Fibroblast of peridontal ligament (primary cell): Measurements from ENCODE around the gene TMEM74B.
A peak's percentile ranks its signal among the peaks of the same experiment; 100 is the strongest.
"Not testable (repeated sequence)": the region's sequence is repeated elsewhere in the genome, so short reads cannot be mapped to it uniquely, and the experiment has no call there.

Experiments used
- DNase-seq: peaks from one replicate; pipeline ENCODE4 v3.0.0-alpha.2; 2010; ENCODE audit errors: extremely low read depth

TMEM74B gene

GRCh38 chr20:1178623-1179022, 6.2 kb downstream of the TMEM74B start:
- DNase-seq, result no peak

GRCh38 chr20:1178103-1178502, 6.7 kb downstream of the TMEM74B start:
- no peak for DNase-seq

GRCh38 chr20:1177680-1178079, 7.1 kb downstream of the TMEM74B start:
- DNase-seq, result no peak

DNA sequence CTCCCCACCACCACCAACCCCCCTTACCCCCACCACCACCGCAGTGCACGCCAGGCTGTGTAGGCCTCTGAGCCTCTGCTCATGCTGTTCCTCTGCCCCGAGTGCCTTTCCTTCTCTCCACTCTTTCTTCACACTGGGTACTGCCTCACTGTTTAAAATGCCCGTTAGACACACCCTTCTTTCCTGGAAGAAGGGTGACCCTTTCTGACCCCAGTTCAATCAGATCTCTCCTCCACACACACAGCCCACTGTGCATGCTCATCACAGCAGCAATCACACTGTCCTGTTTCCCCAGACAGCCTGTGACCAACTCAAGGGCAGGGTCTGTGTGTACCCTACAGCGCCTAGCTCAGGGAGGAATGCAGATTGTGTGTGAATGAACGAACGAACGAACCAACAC, 10.0 kb downstream of the TMEM74B start:
- DNase-seq, result no peak

- DNase-seq, result no peak
These were observed 11.1 kb downstream of the TMEM74B start for GRCh38 chr20:1173698-1174097.

GRCh38 chr20:1171461-1172093, 13.2 kb downstream of the TMEM74B start:
- DNase-seq, result peak; percentile 29

- DNase-seq, result no peak
These were observed 15.6 kb downstream of the TMEM74B start for GRCh38 chr20:1169224-1169623.

DNA sequence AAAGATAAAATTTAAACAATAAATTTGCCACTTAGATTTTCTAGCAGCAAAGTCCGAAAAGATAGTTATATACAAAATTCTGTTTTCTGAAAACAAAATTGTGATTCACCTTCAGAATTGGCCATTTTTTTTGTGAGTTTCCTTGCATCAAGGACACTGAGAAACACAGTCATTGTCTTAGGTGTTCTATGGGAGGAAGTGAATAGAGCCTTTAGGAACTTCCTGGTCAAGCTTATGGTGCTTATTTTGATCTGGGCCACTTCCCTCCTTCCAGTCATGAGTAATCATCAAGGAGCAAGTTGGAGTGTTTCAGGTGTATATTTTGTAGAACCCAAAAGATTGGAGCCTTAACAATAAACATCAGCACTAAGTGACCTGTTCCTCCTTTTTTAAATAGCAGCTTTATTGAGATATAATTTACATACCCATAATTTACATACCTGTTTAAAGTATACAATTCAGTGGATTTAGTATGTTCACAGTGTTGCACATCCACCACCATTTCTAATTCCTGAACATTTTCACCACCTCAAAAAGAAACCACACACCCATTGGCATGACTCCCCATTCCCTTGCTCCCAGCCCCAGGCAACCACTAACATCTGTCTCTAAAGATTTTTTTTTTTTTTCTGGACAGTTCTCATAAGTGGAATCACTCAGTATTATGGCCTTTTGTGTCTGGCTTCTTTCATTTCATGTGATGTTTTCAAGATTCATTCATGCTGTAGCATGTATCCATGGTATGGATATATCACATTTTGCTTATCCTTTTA, 17.6 kb downstream of the TMEM74B start:
- DNase-seq, result peak; percentile 14

- DNase-seq, result no peak
These were observed 18.8 kb downstream of the TMEM74B start for GRCh38 chr20:1165941-1166340.

DNA sequence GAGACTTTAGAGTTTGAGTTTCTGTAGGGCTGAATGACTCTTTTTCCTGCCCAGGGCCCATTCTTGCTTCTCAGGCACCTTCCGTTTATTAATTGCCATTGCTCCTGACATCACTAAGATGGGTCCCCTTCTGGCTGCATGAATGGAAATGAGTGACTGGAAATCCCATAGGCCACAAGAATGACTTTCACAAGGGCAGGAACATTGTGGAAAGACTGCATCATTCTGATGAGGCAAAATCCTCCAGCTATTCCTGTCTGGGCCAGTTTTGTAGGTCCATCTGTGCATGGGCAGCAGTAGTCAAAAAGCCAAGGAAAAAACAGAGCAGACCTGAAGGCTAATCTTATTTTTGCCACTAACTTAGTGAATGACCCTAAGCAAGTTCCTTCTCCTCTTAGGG, 19.3 kb downstream of the TMEM74B start:
- no peak for DNase-seq

- DNase-seq, result no peak
These were observed 19.9 kb downstream of the TMEM74B start for GRCh38 chr20:1164871-1165270.

DNA sequence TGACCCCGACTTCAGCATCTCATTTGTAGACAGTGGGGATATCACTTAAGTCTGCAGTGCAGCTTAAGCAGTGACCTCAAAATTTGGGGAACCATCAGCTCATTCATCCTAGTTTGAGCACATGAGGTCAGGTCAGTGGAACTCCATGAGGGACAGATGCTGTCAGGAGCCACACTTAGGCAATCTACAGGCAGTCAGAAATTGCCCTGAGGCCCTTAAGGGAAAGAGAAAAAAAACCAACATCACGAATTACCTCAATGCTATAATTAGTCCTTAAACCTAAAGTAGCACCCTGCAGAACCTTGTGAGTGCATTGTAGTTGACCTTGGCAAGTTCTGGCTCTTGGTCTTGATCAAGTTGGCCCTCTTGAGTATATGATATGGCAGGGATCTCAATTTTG, 21.1 kb downstream of the TMEM74B start:
- DNase-seq, result no peak

- no peak for DNase-seq
These were observed 21.7 kb downstream of the TMEM74B start for GRCh38 chr20:1163105-1163504.

GRCh38 chr20:1160991-1161390, 23.8 kb downstream of the TMEM74B start:
- DNase-seq, result no peak

GRCh38 chr20:1160496-1160895, 24.3 kb downstream of the TMEM74B start:
- no peak for DNase-seq

DNA sequence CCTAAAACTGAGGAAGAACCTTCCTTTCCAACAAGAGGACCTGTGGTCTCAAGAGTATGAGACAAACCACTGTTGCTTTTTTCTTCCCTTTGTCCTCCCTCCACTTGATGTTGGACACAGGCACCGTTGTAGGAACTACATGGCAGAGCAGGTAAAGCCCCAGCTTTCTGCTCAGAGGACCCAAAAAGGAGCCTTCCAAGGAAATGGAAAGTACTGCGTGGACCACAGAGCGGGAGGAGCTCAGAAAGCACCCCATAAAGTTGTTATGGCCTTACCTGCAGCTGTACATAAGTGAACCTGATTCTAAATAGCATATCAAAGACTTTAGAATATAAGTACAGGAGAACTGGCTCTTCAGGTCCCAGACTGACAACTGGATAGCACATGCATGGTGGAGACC, 29.4 kb downstream of the TMEM74B start:
- no peak for DNase-seq

DNA sequence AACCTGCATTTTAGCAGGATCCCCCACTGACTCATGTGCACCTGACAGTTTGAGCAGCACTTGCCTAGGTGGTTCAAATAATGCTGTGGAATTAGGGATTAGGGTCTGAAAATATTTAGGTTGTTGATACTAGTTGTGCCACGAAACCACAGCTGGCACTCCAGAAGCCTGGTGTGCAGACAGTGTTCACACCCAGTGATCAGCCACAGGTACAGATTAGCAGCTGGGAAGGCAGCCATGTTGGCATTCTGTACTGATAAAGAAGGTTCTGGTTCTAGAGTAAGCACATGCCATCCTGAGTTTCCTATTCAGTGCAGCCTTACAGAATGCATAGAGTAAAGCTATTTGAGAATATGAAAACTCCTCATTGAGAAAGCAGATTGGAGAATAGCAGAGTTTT, 30.1 kb downstream of the TMEM74B start:
- DNase-seq, result no peak

GRCh38 chr20:1154226-1154625, 30.6 kb downstream of the TMEM74B start:
- no peak for DNase-seq

DNA sequence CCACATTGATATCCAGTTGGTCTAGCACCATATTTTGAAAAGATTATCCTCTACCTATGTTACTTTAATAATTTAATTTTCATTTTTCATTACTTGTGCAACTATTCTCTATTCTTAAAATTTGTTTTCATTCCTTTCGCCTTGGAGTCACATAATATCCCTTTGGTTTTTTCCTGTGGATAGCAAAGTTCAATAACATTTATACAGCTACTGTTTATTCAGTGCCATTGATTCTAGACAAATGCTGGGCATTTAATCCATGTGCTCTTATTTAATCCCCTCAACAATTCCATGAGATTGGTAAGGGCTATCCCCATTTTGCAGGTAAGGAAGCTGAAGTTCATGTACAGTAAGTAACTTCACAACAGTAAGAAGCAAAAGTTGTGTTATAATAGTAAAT, 33.8 kb downstream of the TMEM74B start:
- no peak for DNase-seq

DNA sequence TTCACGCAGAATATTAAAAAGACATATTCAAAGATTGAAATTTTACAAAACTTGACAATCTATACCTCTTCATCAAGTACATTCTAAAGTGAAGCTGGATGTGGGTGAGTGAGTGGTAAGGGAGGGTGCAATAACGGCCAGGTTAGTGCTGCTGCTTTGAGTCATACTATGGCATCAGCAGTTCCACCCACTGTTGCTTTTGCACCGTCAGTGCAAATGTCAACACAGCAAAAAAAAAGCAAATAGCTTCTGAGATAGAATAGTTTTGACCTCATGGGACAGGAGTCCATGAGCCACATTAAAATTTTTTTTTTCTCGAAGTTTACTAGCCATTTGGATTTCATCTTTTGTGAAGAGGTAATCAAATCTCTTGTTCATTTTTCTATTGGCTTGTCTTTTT, 34.6 kb downstream of the TMEM74B start:
- peak; percentile 29 for DNase-seq

- not testable (repeated sequence) for DNase-seq
These were observed 35.0 kb downstream of the TMEM74B start for GRCh38 chr20:1149812-1150211.

DNA sequence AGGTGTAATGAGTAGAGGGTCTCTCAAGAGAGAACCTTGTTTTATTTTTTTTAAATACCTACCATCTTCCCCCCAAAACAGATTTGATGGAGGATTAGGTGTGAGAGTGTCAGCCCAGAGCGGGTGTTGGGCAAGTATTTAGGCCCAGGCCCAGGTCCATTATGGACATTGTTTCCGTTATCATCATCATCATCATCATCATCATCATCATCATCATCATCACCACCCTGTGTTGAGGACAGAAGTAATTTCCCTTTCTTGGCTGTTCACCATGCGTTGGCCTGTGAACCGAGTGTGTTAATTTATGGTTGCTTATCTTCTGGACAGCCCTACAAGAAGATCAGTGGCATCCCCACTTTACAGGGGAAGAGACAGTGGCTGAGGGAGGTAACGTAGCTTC, 37.8 kb downstream of the TMEM74B start:
- DNase-seq, result no peak

GRCh38 chr20:1144401-1145172, 40.2 kb downstream of the TMEM74B start:
- DNase-seq, result no peak
